Endothelial cell of hepatic sinusoid (primary cell): ENCODE results near the gene CEMP1.

Experiments used
- in situ Hi-C: cut with HindIII; loops from 2 replicates; pipeline ENCODE4 v1.10.0; 2017; ENCODE audit warnings: low sequenced_read_pairs

Gene CEMP1

GRCh38 chr16:2507052-2507659, 24.1 kb downstream of the CEMP1 start:
- in situ Hi-C loops: loop anchor here (10.0 kb wide), 4 partner anchors 82 to 472 kb away; partner anchors contain the start of gene CCNF

- in situ Hi-C loops: loop anchor here (10.0 kb wide), 4 partner anchors 81 to 471 kb away; partner anchors contain the start of gene CCNF
Observed at GRCh38 chr16:2505695-2506094, 25.5 kb downstream of the CEMP1 start.

GRCh38 chr16:2501946-2502895, 29.0 kb downstream of the CEMP1 start:
- in situ Hi-C loops: loop anchor here (10.0 kb wide), 4 partner anchors 77 to 467 kb away; partner anchors contain the start of gene CCNF

GRCh38 chr16:2500918-2501750, 30.1 kb downstream of the CEMP1 start:
- in situ Hi-C loops: loop anchor here (10.0 kb wide), 4 partner anchors 76 to 466 kb away; partner anchors contain the start of gene CCNF

GRCh38 chr16:2500430-2500917, 30.7 kb downstream of the CEMP1 start:
- in situ Hi-C loops: loop anchor here (10.0 kb wide), 4 partner anchors 76 to 466 kb away; partner anchors contain the start of gene CCNF

GRCh38 chr16:2499890-2500429, 31.2 kb downstream of the CEMP1 start:
- in situ Hi-C loops: loop anchor here (10.0 kb wide), 4 partner anchors 75 to 465 kb away; partner anchors contain the start of gene CCNF

- in situ Hi-C loops: no loop called here
Observed at GRCh38 chr16:2499454-2499853, 31.8 kb downstream of the CEMP1 start.

- in situ Hi-C loops: no loop called here
Observed at GRCh38 chr16:2498531-2499253, 32.5 kb downstream of the CEMP1 start.

GRCh38 chr16:2497695-2498484, 33.3 kb downstream of the CEMP1 start:
- in situ Hi-C loops: no loop called here

- in situ Hi-C loops: no loop called here
Observed at GRCh38 chr16:2497116-2497630, 34.0 kb downstream of the CEMP1 start.

- in situ Hi-C loops: no loop called here
Observed at GRCh38 chr16:2496223-2497115, 34.7 kb downstream of the CEMP1 start.

- in situ Hi-C loops: no loop called here
Observed at GRCh38 chr16:2495041-2495440, 36.2 kb downstream of the CEMP1 start.

GRCh38 chr16:2494616-2495015, 36.6 kb downstream of the CEMP1 start:
- in situ Hi-C loops: no loop called here

GRCh38 chr16:2493605-2494004, 37.6 kb downstream of the CEMP1 start:
- in situ Hi-C loops: no loop called here

GRCh38 chr16:2492292-2492691, 38.9 kb downstream of the CEMP1 start:
- in situ Hi-C loops: no loop called here

GRCh38 chr16:2490190-2491105, 40.8 kb downstream of the CEMP1 start:
- in situ Hi-C loops: no loop called here

- in situ Hi-C loops: no loop called here
Observed at GRCh38 chr16:2489581-2489980, 41.6 kb downstream of the CEMP1 start.
